COLO668 (cell line): Measurements from ENCODE around the gene GALNS.

Source experiments
- DNase-seq: peaks from one replicate; lab custom pipeline; 2025; ENCODE audit not compliant: unreplicated experiment; lab: John Stamatoyannopoulos, UW

Gene GALNS

GRCh38 chr16:88857728-88858339 is 1.1 kb upstream of the GALNS start:
- DNase-seq = peak; percentile 75

- DNase-seq = peak; percentile 31
These were observed 472 bp downstream of the GALNS start for GRCh38 chr16:88856122-88856827.

GRCh38 chr16:88855736-88856121 is 1.0 kb downstream of the GALNS start:
- DNase-seq = no peak

GRCh38 chr16:88855176-88855575 is 1.6 kb downstream of the GALNS start:
- DNase-seq = no peak

GRCh38 chr16:88854306-88855111 is 2.2 kb downstream of the GALNS start:
- DNase-seq = no peak

GRCh38 chr16:88853325-88853941 is 3.3 kb downstream of the GALNS start:
- DNase-seq = no peak

GRCh38 chr16:88851616-88852015 is 5.1 kb downstream of the GALNS start:
- DNase-seq = no peak

GRCh38 chr16:88850531-88851199 is 6.1 kb downstream of the GALNS start:
- no peak for DNase-seq

GRCh38 chr16:88848557-88848956 is 8.2 kb downstream of the GALNS start:
- DNase-seq = no peak

- no peak for DNase-seq
These were observed 9.1 kb downstream of the GALNS start for GRCh38 chr16:88847654-88848053.

GRCh38 chr16:88846088-88846487 is 10.7 kb downstream of the GALNS start:
- no peak for DNase-seq

- DNase-seq = no peak
These were observed 12.2 kb downstream of the GALNS start for GRCh38 chr16:88844419-88845036.

- no peak for DNase-seq
These were observed 13.5 kb downstream of the GALNS start for GRCh38 chr16:88843256-88843655.

- DNase-seq = no peak
These were observed 13.9 kb downstream of the GALNS start for GRCh38 chr16:88842806-88843205.

GRCh38 chr16:88842308-88842756 is 14.4 kb downstream of the GALNS start:
- no peak for DNase-seq

GRCh38 chr16:88841521-88842307 is 15.0 kb downstream of the GALNS start:
- no peak for DNase-seq

GRCh38 chr16:88840600-88841215 is 16.0 kb downstream of the GALNS start:
- no peak for DNase-seq

GRCh38 chr16:88839745-88840599 is 16.8 kb downstream of the GALNS start:
- no peak for DNase-seq
